NT2/D1 (cell line): ENCODE data around the gene TCF4.

Experiments
- DNase-seq: peaks from one replicate; pipeline ENCODE4 v3.0.0-alpha.2; 2011; ENCODE audit warnings: low read depth, low spot score
- H3K27me3 ChIP-seq: 2 replicates; pipeline ENCODE4 v1.6.0; 2011; ENCODE audit warnings: mild to moderate bottlenecking; ENCODE audit not compliant: insufficient read length, insufficient read depth
- H3K36me3 ChIP-seq: 2 replicates; pipeline ENCODE4 v1.6.1; 2011; ENCODE audit warnings: mild to moderate bottlenecking, low read length, mixed read lengths; ENCODE audit not compliant: insufficient read depth, insufficient read length
- H3K4me1 ChIP-seq: 2 replicates; pipeline ENCODE4 v1.5.1; 2011; ENCODE audit not compliant: insufficient read depth, insufficient read length
- H3K4me3 ChIP-seq: 2 replicates; pipeline ENCODE4 v1.5.1; 2011; ENCODE audit warnings: low read depth; ENCODE audit not compliant: insufficient read length
- H3K9ac ChIP-seq: 2 replicates; pipeline ENCODE4 v1.6.0; 2011; ENCODE audit warnings: low read depth; ENCODE audit not compliant: insufficient read length
- H3K9me3 ChIP-seq: 2 replicates; pipeline ENCODE4 v1.5.1; 2011; ENCODE audit warnings: mild to moderate bottlenecking, low read length; ENCODE audit not compliant: insufficient read depth
- SUZ12 ChIP-seq: IDR thresholded peaks from 2 replicates; pipeline ENCODE4 v1.6.1; 2011; ENCODE audit not compliant: insufficient read length, insufficient read depth; ENCODE audit errors: extremely low read depth
- YY1 ChIP-seq: IDR thresholded peaks from 2 replicates; pipeline ENCODE4 v1.6.1; 2011; ENCODE audit not compliant: insufficient read length, insufficient read depth
- ZNF274 ChIP-seq: IDR thresholded peaks from 2 replicates; pipeline ENCODE4 v1.6.1; 2011; ENCODE audit warnings: mild to moderate bottlenecking, low read depth, low read length

Gene TCF4

DNA sequence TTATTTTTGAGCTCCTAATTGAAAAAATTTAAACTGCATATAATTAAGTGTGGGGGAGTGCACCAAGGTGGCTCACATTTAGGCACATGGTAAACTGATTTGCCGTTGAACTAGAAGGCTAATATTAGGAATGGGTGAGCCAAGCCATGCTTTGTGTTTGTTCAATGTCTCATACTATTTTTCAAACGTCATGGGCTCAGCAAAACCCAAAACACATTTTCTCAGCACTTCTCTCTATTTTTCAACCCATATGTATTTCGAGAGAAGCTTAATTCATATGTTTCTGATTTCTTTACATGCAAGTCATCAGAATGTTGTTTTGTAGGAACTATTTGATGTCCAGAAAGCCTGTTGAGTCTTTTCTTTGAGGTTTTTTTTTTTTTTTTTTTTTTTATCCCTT, 291.2 kb downstream of the TCF4 start:
- no peak overlapping the region for H3K9ac ChIP-seq
- TF ChIP-seq ZNF274 = no peak
- no peaks in the 10 kb centered on the region for H3K9me3 ChIP-seq
- no peak for DNase-seq
- H3K4me3 ChIP-seq = no peak overlapping the region
- no peaks in the 10 kb centered on the region for H3K4me1 ChIP-seq
- H3K27me3 ChIP-seq = no peaks in the 10 kb centered on the region
- H3K36me3 ChIP-seq = no peaks in the 10 kb centered on the region

DNA sequence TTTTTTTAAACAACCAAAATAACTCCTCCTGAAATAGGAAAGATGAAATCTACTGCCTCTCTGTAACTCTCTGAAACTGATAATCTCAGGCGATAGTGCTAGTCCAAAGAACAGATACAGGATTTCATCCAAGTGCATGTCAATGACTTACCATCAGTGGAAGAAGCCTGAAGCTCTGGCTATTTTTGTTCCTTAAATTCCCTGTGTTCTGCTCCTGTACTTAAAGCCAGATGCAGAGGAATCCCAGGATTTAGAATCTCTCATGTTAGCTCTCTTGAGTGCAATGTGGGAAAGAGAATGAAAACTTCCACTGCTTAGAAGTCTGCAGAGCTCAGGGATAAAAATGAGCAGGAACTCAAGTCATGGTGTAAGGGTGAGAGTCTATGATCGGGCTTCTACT, 291.9 kb downstream of the TCF4 start:
- no peak overlapping the region for H3K9ac ChIP-seq
- no peaks in the 10 kb centered on the region for H3K9me3 ChIP-seq
- no peak overlapping the region for H3K4me3 ChIP-seq
- no peaks in the 10 kb centered on the region for H3K27me3 ChIP-seq
- DNase-seq = no peak
- TF ChIP-seq SUZ12 = no peak
- TF ChIP-seq ZNF274 = no peak
- no peak for TF ChIP-seq YY1
- H3K36me3 ChIP-seq = no peaks in the 10 kb centered on the region
- H3K4me1 ChIP-seq = no peaks in the 10 kb centered on the region

DNA sequence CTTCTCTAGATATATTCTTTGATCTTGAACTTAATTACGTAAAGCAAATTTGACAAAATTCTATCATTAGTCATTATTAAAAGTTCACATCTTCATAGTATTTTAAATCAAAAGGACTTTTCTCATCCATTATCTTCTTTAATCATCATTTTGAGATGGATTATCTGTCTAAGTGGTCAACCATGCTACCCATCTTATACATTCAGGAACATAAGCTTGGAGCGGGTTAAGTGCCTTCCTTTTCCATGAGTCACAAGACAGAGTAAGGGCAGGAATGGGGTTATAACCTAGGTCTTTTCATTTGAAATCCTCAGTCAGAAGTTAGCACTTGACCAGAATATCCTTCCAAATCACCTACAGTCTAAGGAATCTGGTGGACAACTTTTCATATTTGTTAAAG, 297.1 kb downstream of the TCF4 start:
- H3K27me3 ChIP-seq = no peaks in the 10 kb centered on the region
- no peaks in the 10 kb centered on the region for H3K4me1 ChIP-seq
- H3K4me3 ChIP-seq = no peak overlapping the region
- no peak overlapping the region for H3K9ac ChIP-seq
- H3K36me3 ChIP-seq = no peaks in the 10 kb centered on the region
- no peak for DNase-seq
- TF ChIP-seq YY1 (no peak), SUZ12 (no peak), ZNF274 (no peak)
- H3K9me3 ChIP-seq = no peaks in the 10 kb centered on the region

DNA sequence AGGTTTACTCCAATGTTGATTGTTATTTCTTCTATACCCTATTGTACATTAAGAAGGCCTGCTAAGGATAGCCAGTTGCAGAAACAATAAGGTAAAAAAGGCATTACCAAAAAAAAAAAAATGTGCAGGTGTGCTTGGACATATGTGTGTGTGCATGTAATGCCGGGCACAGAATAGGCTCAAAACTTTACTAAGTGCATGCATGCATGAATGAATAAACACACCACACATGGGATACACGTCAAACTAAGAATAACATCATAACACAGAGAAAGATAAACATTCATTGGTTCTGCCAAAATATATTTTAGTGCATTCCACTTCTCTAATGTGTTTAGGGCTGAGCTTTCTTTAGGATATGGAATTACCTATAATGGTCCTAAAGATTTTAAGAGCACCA, 298.2 kb downstream of the TCF4 start:
- no peak overlapping the region for H3K4me3 ChIP-seq
- H3K36me3 ChIP-seq = no peaks in the 10 kb centered on the region
- TF ChIP-seq ZNF274 = no peak
- TF ChIP-seq YY1 = no peak
- no peak for TF ChIP-seq SUZ12
- no peak for DNase-seq
- H3K9ac ChIP-seq = no peak overlapping the region
- no peaks in the 10 kb centered on the region for H3K4me1 ChIP-seq
- H3K27me3 ChIP-seq = no peaks in the 10 kb centered on the region
- H3K9me3 ChIP-seq = no peaks in the 10 kb centered on the region

DNA sequence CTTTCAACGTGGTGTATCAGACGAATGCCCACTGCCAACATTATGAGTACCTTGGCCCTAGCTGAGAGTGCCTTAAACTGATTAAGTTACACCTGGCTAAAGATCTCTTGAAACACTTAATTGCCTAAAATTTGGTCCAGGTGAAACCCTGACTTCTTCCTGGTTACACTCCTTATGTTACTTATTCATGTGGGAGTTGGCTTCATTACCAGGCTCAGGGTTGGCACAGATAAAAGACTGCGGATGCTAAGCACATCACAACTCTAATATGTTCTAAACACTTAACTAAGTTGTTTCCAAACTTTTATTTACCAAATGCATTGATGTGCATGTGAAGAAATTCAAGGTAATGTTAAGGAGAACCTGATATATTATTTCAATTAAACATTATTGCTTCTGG, 298.9 kb downstream of the TCF4 start:
- TF ChIP-seq YY1 (no peak), ZNF274 (no peak), SUZ12 (no peak)

DNA sequence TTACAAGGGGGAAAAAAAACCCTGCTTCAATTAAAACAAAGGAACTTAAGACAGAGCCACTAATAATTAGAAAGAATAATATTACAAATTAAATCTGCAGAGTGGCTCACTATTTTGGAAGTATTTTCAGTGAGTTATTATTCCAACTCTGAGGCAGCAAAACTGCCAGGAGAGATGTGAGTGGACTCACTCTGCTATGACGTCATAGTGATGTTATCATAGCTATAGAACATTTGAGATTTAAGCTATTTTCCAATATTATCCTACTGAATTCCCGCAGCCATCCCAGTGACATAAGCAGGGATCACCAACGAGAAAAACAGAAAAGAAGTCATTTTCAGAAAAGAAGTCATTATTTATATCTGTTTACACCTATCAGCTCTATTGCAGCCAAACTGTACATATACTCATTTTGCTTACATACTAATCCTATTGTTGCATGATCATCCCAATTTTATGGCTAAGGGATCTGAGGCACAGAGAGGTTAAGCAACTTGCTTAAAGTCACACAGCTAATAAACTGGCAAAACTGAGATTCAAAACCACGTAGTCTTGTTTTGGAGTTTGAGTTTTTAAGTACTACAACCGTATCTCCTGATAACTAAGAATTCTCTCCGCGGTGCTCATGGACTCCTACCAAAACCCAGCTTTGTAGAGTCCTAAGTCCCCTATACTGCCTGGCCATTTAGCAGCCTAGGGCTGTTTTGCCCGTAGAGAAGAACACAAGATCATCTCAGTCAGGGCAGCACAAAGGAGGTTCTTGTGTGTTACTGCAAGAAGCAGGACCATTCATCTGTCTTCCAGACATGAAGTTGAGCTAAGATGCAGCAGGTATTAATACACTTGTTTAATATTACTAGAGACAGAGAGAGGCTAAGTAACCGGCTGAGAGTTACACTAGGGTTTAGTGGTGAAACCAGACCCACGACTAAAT, 299.8 kb downstream of the TCF4 start:
- Histone ChIP-seq H3K4me3 (no peak overlapping the region), H3K9me3 (no peaks in the 10 kb centered on the region), H3K4me1 (no peaks in the 10 kb centered on the region), H3K27me3 (no peaks in the 10 kb centered on the region), H3K9ac (no peak overlapping the region), H3K36me3 (no peaks in the 10 kb centered on the region)
- TF ChIP-seq SUZ12 (no peak), YY1 (no peak), ZNF274 (no peak)
- DNase-seq = no peak

More for the DNA sequence above, 298.9 kb downstream of the TCF4 start:
- Histone ChIP-seq H3K4me1 (no peaks in the 10 kb centered on the region), H3K4me3 (no peak overlapping the region), H3K9ac (no peak overlapping the region), H3K36me3 (no peaks in the 10 kb centered on the region), H3K9me3 (no peaks in the 10 kb centered on the region), H3K27me3 (no peaks in the 10 kb centered on the region)
- no peak for DNase-seq

DNA sequence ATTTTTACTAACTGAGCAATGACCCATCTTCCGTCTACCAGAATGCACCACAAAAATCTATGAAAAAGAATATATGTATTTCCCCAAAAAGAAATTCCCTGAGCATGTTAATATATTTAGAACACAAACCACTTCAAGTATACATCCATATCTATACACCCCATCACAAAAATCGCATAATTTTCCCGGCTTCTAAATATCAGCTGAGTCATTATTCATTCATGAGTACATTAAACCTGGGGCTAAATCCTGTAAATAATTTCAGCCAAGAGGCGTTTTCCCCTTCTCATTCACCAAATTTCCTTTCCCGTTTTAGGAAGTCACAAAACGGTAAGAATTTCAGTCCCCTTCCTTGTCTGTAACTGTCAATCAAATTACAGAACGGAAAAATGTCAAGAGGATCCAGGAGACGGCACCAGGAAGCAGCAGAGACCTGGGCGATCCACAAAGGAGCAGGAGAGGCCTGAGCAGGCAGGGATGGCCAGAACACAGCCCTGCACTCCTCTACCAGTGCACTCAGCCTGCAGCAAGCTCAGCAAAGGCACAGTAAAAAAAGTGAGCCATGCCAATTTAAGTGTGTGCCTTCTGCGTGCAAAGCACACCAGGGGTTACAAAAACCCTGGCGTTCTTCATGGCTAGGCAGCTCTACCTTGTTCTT, 300.7 kb downstream of the TCF4 start:
- no peak for DNase-seq
- Histone ChIP-seq H3K9ac (no peak overlapping the region), H3K4me1 (no peaks in the 10 kb centered on the region), H3K36me3 (no peaks in the 10 kb centered on the region), H3K9me3 (no peaks in the 10 kb centered on the region), H3K4me3 (no peak overlapping the region), H3K27me3 (no peaks in the 10 kb centered on the region)
- TF ChIP-seq ZNF274 = no peak
- no peak for TF ChIP-seq YY1
- TF ChIP-seq SUZ12 = no peak
